Measurements from ENCODE around the gene ADGRE2.

- no peak for TF ChIP-seq CTCF (IDR thresholded peaks at IDR 0.05)
- no peak for TF ChIP-seq POLR2A (IDR thresholded peaks at IDR 0.05; ENCODE audit: low read depth)
These were observed 16.2 kb downstream of the ADGRE2 start for GRCh38 chr19:14762111-14762510.
